IPS-18a (cell line): Measurements from ENCODE around the gene ASPSCR1.

ENCODE experiments used
- H3K27ac ChIP-seq: one replicate; pipeline ENCODE4 v1.5.1; 2013; ENCODE audit warnings: low read length
- H3K27me3 ChIP-seq: one replicate; pipeline ENCODE4 v1.6.1; 2013; ENCODE audit warnings: mild to moderate bottlenecking, low read length; ENCODE audit not compliant: control insufficient read depth, insufficient read depth
- H3K36me3 ChIP-seq: one replicate; pipeline ENCODE4 v1.6.1; 2013; ENCODE audit warnings: low read depth, low read length; ENCODE audit not compliant: control insufficient read depth
- H3K4me1 ChIP-seq: one replicate; pipeline ENCODE4 v1.6.1; 2013; ENCODE audit warnings: low read depth, low read length; ENCODE audit not compliant: control insufficient read depth
- H3K4me3 ChIP-seq: one replicate; pipeline ENCODE4 v1.5.1; 2013; ENCODE audit warnings: low read length
- H3K9ac ChIP-seq: one replicate; pipeline ENCODE4 v1.6.1; 2013; ENCODE audit warnings: mild to moderate bottlenecking, low read length, moderate library complexity
- H3K9me3 ChIP-seq: one replicate; pipeline ENCODE4 v1.6.1; 2013; ENCODE audit warnings: low read depth, low read length; ENCODE audit not compliant: control insufficient read depth

The ASPSCR1 gene

DNA sequence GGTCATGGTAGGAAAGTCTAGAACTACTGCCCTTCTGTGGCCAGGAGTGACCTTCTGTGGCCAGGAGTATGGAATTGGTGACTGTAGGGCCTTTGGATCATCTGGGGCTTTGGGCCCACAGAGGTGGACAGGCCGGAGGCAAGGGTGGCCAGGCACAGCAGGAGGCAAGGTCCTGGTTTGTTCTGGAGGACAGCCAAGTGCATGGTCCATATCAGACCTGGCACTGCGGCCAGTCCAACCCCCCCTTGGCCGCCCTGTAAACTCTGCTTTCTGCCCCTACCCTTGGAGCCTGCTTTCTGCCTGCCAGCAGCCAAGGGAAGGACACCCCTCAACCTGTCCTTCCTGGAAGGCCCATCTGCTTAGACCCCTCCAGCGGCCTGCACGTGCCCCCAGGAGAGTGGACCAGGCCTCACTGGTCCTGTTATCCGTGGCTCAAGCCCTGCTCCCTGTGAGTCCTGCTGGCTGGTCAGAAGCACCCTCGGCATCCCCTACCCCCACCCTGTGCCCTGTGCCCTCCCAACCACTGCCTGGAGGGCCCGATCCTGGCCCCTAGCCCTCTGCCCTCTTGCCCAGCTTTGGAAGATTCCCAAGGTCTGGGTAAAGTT is 62.4 kb downstream of the ASPSCR1 start:
- Histone ChIP-seq H3K9ac (no peak overlapping the region), H3K27me3 (no peaks in the 10 kb centered on the region), H3K9me3 (no peaks in the 10 kb centered on the region), H3K4me1 (peaks cover 11% of the 10 kb centered on the region), H3K36me3 (no peaks in the 10 kb centered on the region), H3K4me3 (no peak overlapping the region), H3K27ac (no peak overlapping the region)

- Histone ChIP-seq H3K9me3 (no peaks in the 10 kb centered on the region), H3K4me3 (no peak overlapping the region), H3K27ac (no peak overlapping the region), H3K27me3 (no peaks in the 10 kb centered on the region), H3K36me3 (no peaks in the 10 kb centered on the region), H3K4me1 (peaks cover 11% of the 10 kb centered on the region), H3K9ac (no peak overlapping the region)
Observed at GRCh38 chr17:82041144-82041814, 63.9 kb downstream of the ASPSCR1 start.

GRCh38 chr17:82042649-82043048 is 65.2 kb downstream of the ASPSCR1 start:
- Histone ChIP-seq H3K27ac (no peak overlapping the region), H3K9ac (no peak overlapping the region), H3K4me1 (peaks cover 11% of the 10 kb centered on the region)

GRCh38 chr17:82043507-82043906 is 66.1 kb downstream of the ASPSCR1 start:
- H3K9ac ChIP-seq: no peak overlapping the region
- H3K27ac ChIP-seq: no peak overlapping the region
- peaks cover 7% of the 10 kb centered on the region for H3K4me1 ChIP-seq
- H3K27me3 ChIP-seq: no peaks in the 10 kb centered on the region
- H3K9me3 ChIP-seq: no peaks in the 10 kb centered on the region
- no peak overlapping the region for H3K4me3 ChIP-seq
- peaks cover 5% of the 10 kb centered on the region for H3K36me3 ChIP-seq

More at GRCh38 chr17:82042649-82043048, 65.2 kb downstream of the ASPSCR1 start:
- Histone ChIP-seq H3K27me3 (no peaks in the 10 kb centered on the region), H3K4me3 (no peak overlapping the region), H3K36me3 (peaks cover 5% of the 10 kb centered on the region), H3K9me3 (no peaks in the 10 kb centered on the region)

- no peak overlapping the region for H3K27ac ChIP-seq
- H3K4me1 ChIP-seq: peaks cover 7% of the 10 kb centered on the region
- H3K27me3 ChIP-seq: no peaks in the 10 kb centered on the region
- no peaks in the 10 kb centered on the region for H3K9me3 ChIP-seq
- H3K4me3 ChIP-seq: no peak overlapping the region
- H3K9ac ChIP-seq: no peak overlapping the region
- peaks cover 5% of the 10 kb centered on the region for H3K36me3 ChIP-seq
Observed at GRCh38 chr17:82045936-82046484, 68.6 kb downstream of the ASPSCR1 start.

- no peak overlapping the region for H3K4me3 ChIP-seq
- no peak overlapping the region for H3K27ac ChIP-seq
- H3K27me3 ChIP-seq: no peaks in the 10 kb centered on the region
- H3K36me3 ChIP-seq: peaks cover 5% of the 10 kb centered on the region
- H3K9ac ChIP-seq: no peak overlapping the region
- peaks cover 7% of the 10 kb centered on the region for H3K4me1 ChIP-seq
- H3K9me3 ChIP-seq: no peaks in the 10 kb centered on the region
Observed at GRCh38 chr17:82046903-82047302, 69.5 kb downstream of the ASPSCR1 start.

GRCh38 chr17:82047379-82047778 is 70.0 kb downstream of the ASPSCR1 start:
- H3K4me1 ChIP-seq: peaks cover 7% of the 10 kb centered on the region
- no peak overlapping the region for H3K4me3 ChIP-seq
- no peaks in the 10 kb centered on the region for H3K27me3 ChIP-seq
- H3K9me3 ChIP-seq: no peaks in the 10 kb centered on the region
- H3K9ac ChIP-seq: no peak overlapping the region
- H3K27ac ChIP-seq: no peak overlapping the region
- H3K36me3 ChIP-seq: peaks cover 5% of the 10 kb centered on the region

- Histone ChIP-seq H3K9ac (no peak overlapping the region), H3K9me3 (no peaks in the 10 kb centered on the region), H3K4me1 (peaks cover 7% of the 10 kb centered on the region), H3K36me3 (peaks cover 5% of the 10 kb centered on the region), H3K27me3 (no peaks in the 10 kb centered on the region), H3K4me3 (no peak overlapping the region), H3K27ac (no peak overlapping the region)
Observed at GRCh38 chr17:82047914-82048570, 70.6 kb downstream of the ASPSCR1 start.

GRCh38 chr17:82048571-82048971 is 71.1 kb downstream of the ASPSCR1 start:
- Histone ChIP-seq H3K9me3 (no peaks in the 10 kb centered on the region), H3K4me3 (no peak overlapping the region), H3K27ac (no peak overlapping the region), H3K4me1 (peaks cover 4% of the 10 kb centered on the region), H3K36me3 (peaks cover 8% of the 10 kb centered on the region), H3K27me3 (no peaks in the 10 kb centered on the region), H3K9ac (no peak overlapping the region)

DNA sequence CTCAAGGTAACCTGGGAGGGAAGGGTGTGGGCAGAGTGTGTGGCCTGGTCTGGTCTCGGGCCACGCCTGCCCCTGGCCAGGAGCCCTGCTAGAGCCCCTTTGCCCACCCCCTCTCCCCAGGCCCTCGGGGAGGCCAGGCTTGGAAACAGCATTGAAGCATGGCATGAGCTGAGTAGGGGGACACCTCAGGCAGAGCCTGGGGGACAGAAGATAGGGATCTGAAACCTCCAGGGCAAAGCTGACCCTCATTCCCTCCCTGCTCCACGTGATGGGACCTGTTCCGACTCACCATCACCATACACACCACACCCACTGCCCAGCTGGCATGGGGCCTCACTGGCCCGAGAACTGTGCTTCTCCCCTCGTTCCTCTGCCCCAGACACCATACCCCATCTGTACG is 71.7 kb downstream of the ASPSCR1 start:
- H3K9ac ChIP-seq: no peak overlapping the region
- no peak overlapping the region for H3K27ac ChIP-seq
- H3K4me3 ChIP-seq: no peak overlapping the region
- no peaks in the 10 kb centered on the region for H3K27me3 ChIP-seq
- H3K4me1 ChIP-seq: no peaks in the 10 kb centered on the region
- H3K36me3 ChIP-seq: peaks cover 12% of the 10 kb centered on the region
- no peaks in the 10 kb centered on the region for H3K9me3 ChIP-seq

DNA sequence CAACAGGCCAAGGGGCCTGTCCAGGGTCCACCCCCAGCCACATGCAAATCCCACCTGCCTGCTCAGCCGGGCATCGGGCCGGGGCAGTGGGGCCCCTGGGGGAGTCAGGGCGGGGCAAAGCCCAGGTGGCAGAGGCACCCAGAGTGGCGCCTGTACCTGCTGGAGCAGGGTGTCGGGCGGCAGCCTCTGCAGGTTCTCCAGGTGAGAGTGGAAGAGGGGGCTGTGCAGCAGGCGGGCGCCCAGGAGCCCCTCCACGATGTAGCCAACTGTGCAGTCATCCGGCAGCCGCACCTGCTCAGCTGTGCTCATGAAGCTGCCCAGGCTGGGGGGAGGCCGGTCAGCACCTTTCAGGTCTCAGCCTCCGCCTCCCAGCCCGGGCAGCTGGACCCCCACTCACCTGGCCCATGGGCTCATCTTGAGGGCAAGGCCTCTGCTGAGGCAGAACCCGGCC is 72.1 kb downstream of the ASPSCR1 start:
- Histone ChIP-seq H3K9ac (no peak overlapping the region), H3K4me1 (no peaks in the 10 kb centered on the region), H3K27me3 (no peaks in the 10 kb centered on the region), H3K27ac (no peak overlapping the region), H3K9me3 (no peaks in the 10 kb centered on the region), H3K4me3 (no peak overlapping the region), H3K36me3 (peaks cover 13% of the 10 kb centered on the region)
